HepG2 (cell line): ENCODE data around the gene ZNG1A. TPM values are rescaled to one million over a fixed set of nuclear protein-coding genes. Genes with fewer than 3 reads are reported as not detected.

Source experiments
- ATAC-seq: fragments of 200-7000 bp; cut with Tn5 transposase; 3 replicates; pipeline ENCODE4 v1.9.1; 2020; ENCODE audit warnings: mild to moderate bottlenecking, moderate library complexity
- BruUV-seq: library from RNA; stranded (reverse); fragments of 400-500 nt; replicated peaks from 2 replicates; lab custom pipeline; 2021; lab: Mats Ljungman, UMichigan
- CTCF ChIA-PET: fragments of 300-600 bp; formaldehyde crosslinking; extraction: SDS; loops from one replicate; lab custom pipeline; 2021; ENCODE audit warnings: low total read pairs, inconsistent platforms, low intra/inter-chr PET ratio; lab: Yijun Ruan, JAX
- POLR2A ChIA-PET: fragments of 350-600 bp; sonication (Branson Sonifier 250); formaldehyde crosslinking; loops from one replicate; lab custom pipeline; 2020; ENCODE audit warnings: antibody characterized with exemption, inconsistent platforms; lab: Yijun Ruan, JAX
- DNase-seq: peaks from one replicate; pipeline ENCODE4 v3.0.0-alpha.2; 2015; ENCODE audit warnings: low spot score
- FAIRE-seq: peaks from 3 replicates; lab custom pipeline; 2011; peaks lifted over from hg19 to GRCh38; lab: Jason Lieb, UNC
- H2AFZ ChIP-seq: one replicate; pipeline ENCODE4 v1.6.1; 2011; ENCODE audit warnings: low read length, inconsistent platforms
- H3K27ac ChIP-seq: fragments of 300-600 bp; 3 replicates; pipeline ENCODE4 v1.8.0; 2011; ENCODE audit warnings: mixed run types, mild to moderate bottlenecking, mixed read lengths, low read length, inconsistent platforms; ENCODE audit not compliant: insufficient read depth; ENCODE audit errors: extremely low read length
- H3K27me3 ChIP-seq, 2 experiments: fragments of 200-600 bp in 1 of 2; 2 replicates in 1 of 2; 3 replicates in 1 of 2; pipeline versions ENCODE4 v1.6.0 to v1.8.0; 2011; ENCODE audit warnings: low read length in 2 of 2, mild to moderate bottlenecking in 2 of 2, moderate library complexity in 2 of 2, inconsistent platforms in 1 of 2; ENCODE audit not compliant: insufficient read depth in 2 of 2, control insufficient read depth in 1 of 2
- H3K36me3 ChIP-seq, 2 experiments: fragments of 200-600 bp in 1 of 2; replicated peaks in 1 of 2; 2 replicates in 1 of 2; 3 replicates in 1 of 2; pipeline versions ENCODE4 v1.5.1 to v1.8.0; 2011; ENCODE audit warnings: low read length in 2 of 2, inconsistent platforms in 1 of 2; ENCODE audit not compliant: insufficient read depth in 2 of 2, control insufficient read depth in 1 of 2
- H3K4me1 ChIP-seq: 2 replicates; pipeline ENCODE4 v1.5.1; 2012; ENCODE audit warnings: low read length, inconsistent platforms; ENCODE audit not compliant: insufficient read depth
- H3K4me2 ChIP-seq: 2 replicates; pipeline ENCODE4 v1.6.0; 2011; ENCODE audit warnings: low read depth, low read length, inconsistent platforms
- H3K4me3 ChIP-seq, 3 experiments: fragments of 200-600 bp in 1 of 3; sonication (generic), shearing (Covaris generic) in 1 of 3; replicated peaks in 1 of 3; 2 replicates each; pipeline ENCODE4 v1.5.1; 2011 to 2016; ENCODE audit warnings: low read length in 3 of 3, inconsistent platforms in 2 of 3, low read depth in 2 of 3, mild to moderate bottlenecking in 2 of 3, control low read depth in 1 of 3, mixed read lengths in 1 of 3; ENCODE audit not compliant: insufficient read depth in 1 of 3
- H3K79me2 ChIP-seq: one replicate; pipeline ENCODE4 v1.6.1; 2011; ENCODE audit warnings: low read length, inconsistent platforms; ENCODE audit not compliant: insufficient read depth
- H3K9ac ChIP-seq: 2 replicates; pipeline ENCODE4 v1.6.0; 2011; ENCODE audit warnings: mild to moderate bottlenecking, low read depth, low read length, inconsistent platforms; ENCODE audit not compliant: insufficient read depth
- H3K9me3 ChIP-seq: 2 replicates; pipeline ENCODE4 v1.5.1; 2012; ENCODE audit warnings: mild to moderate bottlenecking, low read length
- H4K20me1 ChIP-seq: 2 replicates; pipeline ENCODE4 v1.6.0; 2011; ENCODE audit warnings: inconsistent platforms, mild to moderate bottlenecking, low read length, moderate library complexity; ENCODE audit not compliant: insufficient read depth
- DNMT1 ChIP-seq: sonication (generic); formaldehyde crosslinking; IDR thresholded peaks from 2 replicates; pipeline ENCODE4 v1.5.1; 2020; ENCODE audit warnings: mild to moderate bottlenecking, missing genetic modification reagents
- ELF4 ChIP-seq: sonication (generic); formaldehyde crosslinking; IDR thresholded peaks from 2 replicates; pipeline ENCODE4 v1.5.0; 2020; ENCODE audit warnings: missing genetic modification reagents, mild to moderate bottlenecking, moderate library complexity, borderline replicate concordance
- ESRRA ChIP-seq: sonication (generic); formaldehyde crosslinking; IDR thresholded peaks from 2 replicates; pipeline ENCODE4 v1.5.1; 2020; ENCODE audit warnings: mild to moderate bottlenecking, low read depth, missing genetic modification reagents
- HHEX ChIP-seq: IDR thresholded peaks from 2 replicates; pipeline ENCODE4 v1.6.1; 2016; ENCODE audit warnings: control low read depth
- JUND ChIP-seq: sonication (generic); formaldehyde crosslinking; IDR thresholded peaks from 2 replicates; pipeline ENCODE4 v1.8.0; 2022; ENCODE audit warnings: mild to moderate bottlenecking, missing genetic modification reagents
- MEIS1 ChIP-seq: sonication (generic); formaldehyde crosslinking; IDR thresholded peaks from 2 replicates; pipeline ENCODE4 v1.9.0; 2021; ENCODE audit warnings: mild to moderate bottlenecking, missing genetic modification reagents, moderate library complexity, borderline replicate concordance
- NFE2 ChIP-seq: sonication (generic); formaldehyde crosslinking; IDR thresholded peaks from 2 replicates; pipeline ENCODE4 v1.4.0; 2020; ENCODE audit warnings: missing genetic modification reagents
- PITX1 ChIP-seq: sonication (generic); formaldehyde crosslinking; IDR thresholded peaks from 2 replicates; pipeline ENCODE4 v1.5.1; 2020; ENCODE audit warnings: mild to moderate bottlenecking, missing genetic modification reagents
- POLR2A ChIP-seq, 2 experiments: IDR thresholded peaks; 2 replicates each; pipeline ENCODE4 v1.6.1; 2011; ENCODE audit warnings: low read depth in 2 of 2, low read length in 2 of 2, mild to moderate bottlenecking in 1 of 2, moderate library complexity in 1 of 2; ENCODE audit not compliant: insufficient read depth in 1 of 2
- RERE ChIP-seq: IDR thresholded peaks from 2 replicates; pipeline ENCODE4 v1.6.1; 2016; ENCODE audit warnings: low read depth, missing genetic modification reagents, missing compliant biosample characterization
- SAFB2 ChIP-seq: sonication (generic); formaldehyde crosslinking; IDR thresholded peaks from 2 replicates; pipeline ENCODE4 v1.5.1; 2020; ENCODE audit warnings: missing genetic modification reagents, low read depth, mild to moderate bottlenecking, borderline replicate concordance
- SIN3B ChIP-seq: fragments of 150-350 bp; IDR thresholded peaks from 2 replicates; pipeline ENCODE4 v1.6.1; 2014; ENCODE audit warnings: low read length
- TBX2 ChIP-seq: sonication (generic); formaldehyde crosslinking; IDR thresholded peaks from 2 replicates; pipeline ENCODE4 v1.5.0; 2020; ENCODE audit warnings: missing genetic modification reagents, mild to moderate bottlenecking, borderline replicate concordance
- ZNF496 ChIP-seq: sonication (generic); formaldehyde crosslinking; IDR thresholded peaks from 2 replicates; pipeline ENCODE4 v1.8.1; 2023; ENCODE audit warnings: mild to moderate bottlenecking, moderate library complexity, missing genetic modification reagents; ENCODE audit not compliant: insufficient replicate concordance
- ZNF530 ChIP-seq: sonication (generic); formaldehyde crosslinking; IDR thresholded peaks from 2 replicates; pipeline ENCODE4 v1.5.0; 2020; ENCODE audit warnings: low read depth, mild to moderate bottlenecking, missing genetic modification reagents
- ZNF709 ChIP-seq: sonication (generic); formaldehyde crosslinking; IDR thresholded peaks from 2 replicates; pipeline ENCODE4 v1.5.0; 2020; ENCODE audit warnings: mild to moderate bottlenecking, missing genetic modification reagents
- ZSCAN22 ChIP-seq: sonication (generic); formaldehyde crosslinking; IDR thresholded peaks from 2 replicates; pipeline ENCODE4 v1.4.0; 2020; ENCODE audit warnings: mild to moderate bottlenecking, missing genetic modification reagents
- WGBS: methylation state at CpG from one replicate; pipeline ENCODE4 v1.1.6; 2017; ENCODE audit warnings: low lambda C conversion rate; 5-methylcytosine and 5-hydroxymethylcytosine counted together
- in situ Hi-C: cut with HindIII; loops from 2 replicates; pipeline ENCODE4 v1.10.0; 2017; ENCODE audit warnings: low pct_unique_long_range_greater_than_20kb; ENCODE audit not compliant: extremely low pct_ligation_motif_present
- intact Hi-C: fragments of 100-400 bp; cut with micrococcal nuclease; formaldehyde crosslinking; loops from one replicate; pipeline ENCODE4 v1.10.0; 2022; ENCODE audit not compliant: unreplicated experiment
- polyA plus RNA-seq, 8 experiments: library from polyadenylated mRNA; depleted of rRNA in 3 of 8; stranded (reverse) in 7 of 8; unstranded in 1 of 8; fragments of >200 nt; fragmentation: Illumina TruSeq in 4 of 8; extraction: Trizol in 4 of 8; gene quantifications; 2 replicates each; pipeline versions ENCODE4 v1.2.1 to v1.2.3, GENCODE V29; 2011 to 2016; ENCODE audit warnings: low read depth in 4 of 8, missing spikeins in 1 of 8, mixed read lengths in 1 of 8; ENCODE audit not compliant: insufficient read depth in 1 of 8
- total RNA-seq, 5 experiments: library from RNA; depleted of rRNA; stranded (reverse); fragments of >200 nt; fragmentation: Illumina TruSeq; extraction: Trizol; gene quantifications; 2 replicates each; pipeline ENCODE4 v1.2.3, GENCODE V29; 2016; ENCODE audit warnings: low read depth in 1 of 5

ZNG1A gene
- total and polyA plus RNA-seq, 2 of the 13 experiments (the other 11 are each of a cell fraction or from before 2014, with no cell fraction given) = 28.6 to 90.6 TPM

- no peaks in the 10 kb centered on the region for H3K36me3 ChIP-seq
- no peaks in the 10 kb centered on the region for H3K79me2 ChIP-seq
- intact Hi-C loops = no loop called here
- no peak overlapping the region for H3K4me3 ChIP-seq
- no peak overlapping the region for H2AFZ ChIP-seq
- no TSS peak for BruUV-seq
- H3K4me2 ChIP-seq = no peak overlapping the region
- CTCF ChIA-PET = no interaction called here
- no peaks in the 10 kb centered on the region for H3K9me3 ChIP-seq
- H4K20me1 ChIP-seq = no peaks in the 10 kb centered on the region
- POLR2A ChIA-PET = no interaction called here
- 38% methylated on average over 4 of the region's 5 CpGs for WGBS
- ATAC-seq (no peak), FAIRE-seq (no peak), DNase-seq (no peak)
- in situ Hi-C loops = no loop called here
- H3K9ac ChIP-seq = no peak overlapping the region
- peaks cover 0 to 21% of the 10 kb centered on the region in 2 experiments; a peak in 2 of 5 replicates for H3K27me3 ChIP-seq
- peaks cover 8% of the 10 kb centered on the region; the same call in 1 of the 2 replicates for H3K4me1 ChIP-seq
- TF ChIP-seq HHEX = no peak
- TF ChIP-seq NFE2 = no peak
- no peak for TF ChIP-seq ZNF496 (CRISPR knock-in tag)
- no peak for TF ChIP-seq ZSCAN22 (CRISPR knock-in tag)
- TF ChIP-seq ZNF530 (CRISPR knock-in tag) = no peak
- TF ChIP-seq TBX2 (CRISPR knock-in tag) = no peak
- TF ChIP-seq MEIS1 = no peak
- TF ChIP-seq SIN3B = no peak
- no peak overlapping the region for H3K27ac ChIP-seq
Observed at GRCh38 chr9:211557-211956, 32.7 kb upstream of the ZNG1A start.

- no TSS peak for BruUV-seq
- in situ Hi-C loops (no loop called here), intact Hi-C loops (no loop called here)
- Histone ChIP-seq H3K27ac (no peak overlapping the region), H3K4me2 (no peak overlapping the region), H4K20me1 (no peaks in the 10 kb centered on the region), H3K27me3 (peaks cover 0 to 16% of the 10 kb centered on the region in 2 experiments; a peak in 2 of 5 replicates), H3K4me3 (no peak overlapping the region), H3K9ac (no peak overlapping the region), H3K4me1 (peaks cover 8% of the 10 kb centered on the region; the same call in 1 of the 2 replicates), H3K79me2 (no peaks in the 10 kb centered on the region), H3K36me3 (no peaks in the 10 kb centered on the region), H3K9me3 (no peaks in the 10 kb centered on the region), H2AFZ (no peak overlapping the region)
- POLR2A ChIA-PET = no interaction called here
- no peak for FAIRE-seq
- CTCF ChIA-PET = no interaction called here
- 53% methylated on average over 7 of the region's 7 CpGs for WGBS
- no peak for DNase-seq
- no peak for ATAC-seq
- TF ChIP-seq RERE (no peak), ZNF709 (no peak), POLR2A (IDR thresholded peaks at IDR 0.05; ENCODE audit: insufficient read depth in 1 of 2, low read depth in 2 of 2, low read length in 2 of 2) (no peak), SAFB2 (CRISPR knock-in tag) (no peak), DNMT1 (CRISPR knock-in tag) (no peak), JUND (CRISPR knock-in tag) (no peak), ELF4 (no peak), PITX1 (CRISPR knock-in tag) (no peak), ESRRA (no peak)
Observed at GRCh38 chr9:211036-211435, 32.2 kb upstream of the ZNG1A start.
